CD1c-positive myeloid dendritic cell (primary cell): Measurements from ENCODE around the gene DLGAP1.

Source experiments
- DNase-seq: peaks from one replicate; pipeline ENCODE4 v3.0.0-alpha.2; 2016; ENCODE audit errors: extremely low spot score

Gene DLGAP1

DNA sequence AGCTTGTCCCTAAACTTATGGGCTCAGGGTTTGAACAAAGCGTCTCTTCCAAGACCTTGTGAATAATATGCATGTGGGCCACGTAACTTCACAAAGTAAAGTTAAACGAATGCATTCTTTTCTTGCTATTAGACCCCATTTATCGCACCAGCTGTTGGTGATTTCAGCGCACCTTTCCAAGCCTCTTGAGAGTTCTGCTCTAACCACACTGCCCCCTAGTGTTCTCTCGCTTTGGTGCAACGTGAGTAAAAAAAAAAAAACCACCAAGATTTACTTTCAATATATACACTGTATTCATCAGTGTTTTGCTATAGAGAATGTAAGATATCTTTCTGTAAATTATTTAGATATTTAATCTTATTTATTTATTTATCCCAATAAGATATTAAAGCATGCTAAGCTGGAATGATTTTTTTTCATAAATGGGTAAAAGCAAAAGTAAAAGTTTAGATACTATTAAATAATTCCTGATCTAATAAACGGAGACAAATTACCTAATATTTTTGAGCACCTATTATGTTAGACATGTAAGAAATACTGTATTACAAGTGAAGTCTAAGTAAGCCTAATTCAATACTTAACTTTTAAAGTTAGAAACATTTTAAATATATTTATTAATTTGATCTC is 459.5 kb downstream of the DLGAP1 start:
- DNase-seq = peak; percentile 71

DNA sequence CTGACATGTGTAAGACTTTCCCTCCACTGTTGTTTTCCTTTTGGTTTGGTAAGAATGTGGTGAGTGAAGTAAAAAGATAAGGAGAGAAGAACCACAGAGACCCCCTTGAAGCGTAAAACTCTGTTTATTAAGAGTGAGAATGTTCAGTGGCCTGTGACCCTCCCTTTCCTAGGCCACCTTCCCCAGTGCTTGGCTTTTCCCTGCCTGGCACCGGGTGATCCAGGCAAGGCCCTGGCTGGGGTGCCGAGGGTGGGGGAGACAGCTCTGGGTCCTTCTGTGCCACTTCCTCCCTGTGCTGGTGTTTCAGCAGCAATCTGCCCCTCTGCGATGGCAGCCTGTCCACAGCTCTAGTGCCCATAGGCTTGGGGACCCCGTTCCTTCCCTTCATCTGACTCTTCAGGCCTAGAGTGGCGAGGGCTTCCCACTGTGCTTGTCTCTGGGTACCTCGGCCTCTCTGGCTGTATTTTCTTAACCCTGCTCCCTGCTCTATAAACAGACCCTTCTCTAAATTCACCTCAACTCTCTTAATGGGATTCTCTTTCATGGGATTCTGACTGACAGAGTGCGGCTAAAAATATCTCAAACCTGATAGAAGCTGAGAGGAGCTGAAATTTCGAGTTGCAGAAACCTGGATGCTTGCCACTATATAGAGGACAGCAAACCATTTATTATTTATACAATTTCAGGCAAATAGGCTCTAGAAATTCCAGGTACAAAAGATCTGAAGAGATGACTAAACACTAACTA is 461.0 kb downstream of the DLGAP1 start:
- DNase-seq = no peak

- no peak for DNase-seq
Measured at GRCh38 chr18:3985664-3986063, 469.4 kb downstream of the DLGAP1 start.

GRCh38 chr18:3985020-3985419 is 470.1 kb downstream of the DLGAP1 start:
- no peak for DNase-seq

DNA sequence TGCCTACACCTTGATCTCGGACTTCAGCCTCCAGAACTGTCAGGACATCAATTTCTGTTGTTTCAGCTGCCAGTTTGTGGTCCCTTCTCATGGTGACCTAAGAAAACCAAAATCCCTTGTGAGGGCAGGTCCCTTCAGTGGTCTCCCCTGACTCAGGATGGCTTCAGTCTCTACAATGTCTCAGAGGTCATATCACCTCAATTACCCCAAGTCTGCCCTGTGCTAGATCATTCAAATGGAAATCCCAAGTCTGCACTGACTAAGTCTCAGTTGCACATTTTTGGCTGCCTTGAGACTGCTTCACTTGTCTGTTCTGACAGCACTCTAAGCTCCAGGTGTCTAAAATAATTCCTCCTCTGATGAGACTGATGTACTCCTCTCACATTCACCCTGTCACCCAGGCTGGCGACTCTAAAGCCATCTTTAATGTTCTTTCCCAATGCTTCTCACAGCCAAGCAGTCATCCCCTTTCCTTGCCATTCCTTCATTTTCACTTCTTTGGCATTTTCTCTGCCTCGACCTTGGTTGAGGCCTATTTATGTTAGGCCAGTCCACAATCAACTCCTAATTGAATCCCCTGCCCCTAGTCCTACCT is 470.8 kb downstream of the DLGAP1 start:
- DNase-seq = no peak

DNA sequence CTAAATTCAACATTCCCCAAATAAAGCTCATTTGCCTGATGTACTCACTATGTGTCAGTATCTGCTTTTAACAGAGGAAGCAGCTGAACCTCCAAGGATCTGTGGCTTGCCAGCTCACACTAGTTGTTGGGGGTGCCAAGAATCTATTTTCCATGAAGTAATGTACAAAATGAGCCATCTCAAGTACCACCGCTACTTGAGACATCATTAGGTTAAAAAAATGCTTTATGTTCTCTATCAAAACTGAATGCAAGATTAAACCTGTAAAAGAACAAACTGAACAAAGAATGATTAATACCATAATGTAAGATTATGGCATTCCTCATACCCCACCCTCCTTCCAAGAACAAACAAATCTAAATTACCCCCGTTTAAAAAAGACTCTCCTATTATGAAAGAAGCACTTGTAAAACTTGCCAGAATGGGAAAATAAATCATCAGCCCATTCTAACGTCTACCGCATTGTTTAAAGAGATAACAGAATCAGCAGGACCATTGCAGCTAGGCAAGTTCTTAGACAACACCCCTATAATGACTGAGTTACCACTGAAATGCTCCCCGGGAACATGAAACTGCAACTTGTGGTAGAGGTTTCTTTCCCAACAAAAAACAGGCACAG is 471.6 kb downstream of the DLGAP1 start:
- DNase-seq = no peak

- DNase-seq = no peak
Measured at GRCh38 chr18:3982541-3982940, 472.6 kb downstream of the DLGAP1 start.

- no peak for DNase-seq
Measured at GRCh38 chr18:3979024-3979423, 476.1 kb downstream of the DLGAP1 start.

GRCh38 chr18:3973191-3973850 is 481.8 kb downstream of the DLGAP1 start:
- DNase-seq = no peak

DNA sequence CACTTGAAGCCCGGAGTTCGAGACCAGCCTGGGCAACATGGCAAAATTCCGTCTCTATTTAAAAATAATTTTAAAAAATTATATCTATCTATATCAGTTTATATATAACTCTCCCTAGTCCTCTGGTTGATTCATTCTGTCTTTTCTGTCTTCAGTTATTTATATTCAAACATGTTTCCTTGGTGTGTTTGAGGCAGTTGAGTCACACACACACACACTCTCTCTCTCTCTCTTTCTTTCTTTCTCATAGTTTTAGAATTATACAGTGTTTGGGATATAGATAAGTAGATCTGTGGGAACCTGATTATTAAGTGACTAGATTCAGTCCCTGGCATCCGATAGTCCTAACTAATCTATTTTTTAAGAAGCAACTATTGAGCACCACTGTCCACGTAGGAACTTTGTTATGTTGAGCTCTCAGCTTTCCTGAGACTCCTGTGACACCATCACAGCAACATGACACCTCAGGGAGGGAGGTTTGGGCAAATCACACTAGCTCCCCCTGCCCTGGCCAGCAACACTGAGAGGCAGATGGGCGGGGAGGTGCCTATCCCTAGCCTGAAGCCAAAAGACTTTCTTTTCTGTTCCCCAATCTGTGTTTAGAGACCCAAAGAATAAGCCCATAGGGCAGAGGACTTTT is 482.7 kb downstream of the DLGAP1 start:
- no peak for DNase-seq

DNA sequence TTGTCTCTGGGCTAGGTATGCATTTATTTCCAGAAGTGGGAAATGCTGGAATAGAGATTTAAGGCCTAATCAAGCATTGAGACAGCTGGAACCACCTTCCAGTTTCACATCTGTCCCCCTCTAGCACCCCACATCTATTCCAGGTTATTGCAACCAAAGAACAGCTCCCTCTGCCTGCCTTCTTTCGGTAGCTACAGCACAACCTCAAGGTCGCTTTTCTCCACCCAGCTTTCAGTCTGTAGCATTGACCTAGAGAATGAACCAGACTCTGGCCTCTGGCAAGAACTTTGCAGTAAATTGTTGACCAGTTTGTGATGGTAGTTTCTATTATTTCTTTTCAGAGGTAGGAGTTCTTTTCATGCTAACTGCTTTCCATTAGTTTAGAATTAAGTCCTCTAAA is 484.2 kb downstream of the DLGAP1 start:
- no peak for DNase-seq

DNA sequence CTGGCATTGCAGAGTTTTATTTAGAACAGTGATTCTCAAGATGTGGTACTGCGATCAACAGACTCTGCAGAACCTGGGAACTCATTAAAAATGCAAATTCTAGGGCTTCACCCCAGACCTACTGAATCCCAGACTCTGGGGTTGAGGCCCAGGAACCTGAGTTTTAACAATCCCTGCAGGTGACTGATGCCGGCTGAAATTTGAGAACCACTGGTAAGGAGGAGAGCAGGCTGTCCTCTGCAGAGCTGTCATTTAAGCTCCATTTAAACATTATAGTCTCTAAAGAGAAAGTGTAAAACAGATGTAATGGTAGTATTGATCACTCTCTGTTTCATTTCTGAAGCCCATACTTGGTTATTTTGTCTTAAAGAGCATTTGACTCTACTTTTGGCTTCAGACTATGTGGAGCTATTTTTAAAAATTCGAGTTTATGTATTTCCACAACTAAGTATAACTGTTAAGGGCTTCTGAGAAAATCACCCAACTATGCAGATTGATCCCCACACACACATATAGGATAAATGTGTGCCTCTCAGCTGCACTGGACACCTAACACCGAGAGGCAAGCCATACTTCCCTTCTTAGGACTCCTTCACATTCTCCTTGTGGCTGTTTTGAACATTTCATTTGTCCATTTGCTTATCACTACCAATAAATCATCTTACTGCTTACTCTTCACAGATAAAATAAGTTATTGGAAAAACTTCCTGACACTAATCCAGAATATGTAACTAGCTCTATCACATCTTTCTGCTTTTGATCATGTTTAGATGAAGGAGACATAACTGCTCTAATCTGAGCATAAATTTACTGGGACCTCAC is 487.5 kb downstream of the DLGAP1 start:
- DNase-seq = no peak

DNA sequence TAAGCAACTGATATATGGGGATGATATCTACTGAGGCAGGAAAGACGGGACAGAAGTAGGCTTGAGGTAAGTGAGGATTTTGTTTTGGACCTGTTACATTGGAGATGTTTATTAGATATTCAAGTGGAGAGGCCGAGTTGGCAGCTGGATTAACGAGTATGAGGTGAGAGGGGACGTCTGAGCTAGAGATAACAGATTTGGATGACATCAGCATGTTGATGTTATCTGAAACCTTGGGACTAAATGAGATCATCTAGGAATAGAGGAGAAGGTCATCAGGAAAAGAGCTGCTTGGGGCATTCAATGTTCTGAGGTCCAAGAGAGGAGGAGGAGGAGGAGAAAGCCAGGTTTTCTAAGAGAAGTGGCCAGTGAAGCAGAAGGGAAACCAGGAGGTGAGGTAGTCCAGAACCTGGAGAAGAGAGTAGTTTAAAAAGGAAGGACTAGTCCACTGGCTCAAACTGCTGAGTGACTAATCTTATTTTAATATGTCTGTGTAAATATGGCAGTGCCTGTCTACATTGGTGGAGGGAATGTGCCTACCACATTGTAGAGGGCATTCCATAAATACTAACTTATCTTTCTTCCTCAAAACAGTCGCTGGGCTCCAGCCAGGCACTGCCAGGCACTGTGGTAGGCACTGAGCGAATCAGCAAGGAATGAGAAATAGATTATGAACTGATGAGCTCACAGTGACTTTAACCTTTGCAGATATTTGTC is 488.3 kb downstream of the DLGAP1 start:
- DNase-seq = no peak

DNA sequence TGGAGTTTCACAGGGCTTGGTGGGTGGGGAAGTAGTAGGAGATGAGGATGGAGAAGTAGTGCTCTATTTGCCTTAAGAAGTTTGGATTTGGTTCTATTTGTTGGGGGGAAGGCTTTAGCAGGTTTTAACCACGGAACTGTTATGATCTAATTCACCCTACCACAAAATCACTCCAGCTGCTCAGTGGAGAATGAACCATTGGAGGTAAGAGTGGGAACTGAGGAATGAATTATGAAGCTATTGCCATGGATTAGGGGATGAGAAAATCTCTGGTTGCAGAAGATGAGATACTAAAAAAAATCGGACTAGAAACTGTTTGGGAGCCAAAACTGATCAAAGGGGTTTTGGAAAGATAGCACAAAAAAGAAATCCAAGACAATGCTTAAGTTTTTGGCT is 488.9 kb downstream of the DLGAP1 start:
- no peak for DNase-seq

DNA sequence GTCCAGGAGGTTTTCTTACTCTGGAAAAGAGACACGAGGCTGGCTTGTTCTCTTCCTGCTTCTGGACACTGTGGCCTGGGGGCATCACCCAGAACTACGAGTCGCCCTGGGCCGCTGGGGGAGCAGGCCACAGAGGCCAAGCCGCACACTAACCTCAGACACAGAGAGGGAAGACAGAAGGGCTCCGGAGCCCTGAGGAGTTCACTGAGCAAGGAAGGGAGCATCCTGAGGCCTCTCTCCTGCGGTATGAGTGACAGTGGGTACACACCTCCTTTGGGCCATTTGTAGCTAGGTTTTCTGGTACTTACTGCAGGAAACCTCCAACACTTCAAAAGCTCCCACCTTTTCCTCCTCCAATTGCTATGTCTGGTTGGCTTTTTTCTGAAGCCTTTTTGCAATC is 494.1 kb downstream of the DLGAP1 start:
- DNase-seq = no peak

- DNase-seq = no peak
Measured at GRCh38 chr18:3960142-3960541, 495.0 kb downstream of the DLGAP1 start.

DNA sequence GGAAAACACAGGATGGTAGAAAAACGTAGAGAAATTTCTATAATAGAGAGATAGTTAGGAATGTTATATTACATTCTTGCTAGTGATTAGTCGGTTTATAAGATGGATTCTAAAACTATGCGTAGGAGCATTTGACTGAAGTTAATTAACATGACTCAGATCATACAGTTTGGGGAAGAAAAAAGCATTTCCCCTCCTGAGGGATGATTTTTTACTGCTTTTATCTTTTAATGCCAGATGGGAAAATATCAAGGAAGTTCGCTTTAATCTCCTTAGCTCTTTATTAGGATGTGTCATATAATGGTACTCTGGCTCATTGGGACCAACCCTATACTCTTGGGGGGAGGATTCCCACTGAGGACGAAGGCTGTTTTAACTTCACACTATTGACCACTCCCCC is 503.1 kb downstream of the DLGAP1 start:
- DNase-seq = no peak

GRCh38 chr18:3950668-3951404 is 504.3 kb downstream of the DLGAP1 start:
- DNase-seq = no peak

DNA sequence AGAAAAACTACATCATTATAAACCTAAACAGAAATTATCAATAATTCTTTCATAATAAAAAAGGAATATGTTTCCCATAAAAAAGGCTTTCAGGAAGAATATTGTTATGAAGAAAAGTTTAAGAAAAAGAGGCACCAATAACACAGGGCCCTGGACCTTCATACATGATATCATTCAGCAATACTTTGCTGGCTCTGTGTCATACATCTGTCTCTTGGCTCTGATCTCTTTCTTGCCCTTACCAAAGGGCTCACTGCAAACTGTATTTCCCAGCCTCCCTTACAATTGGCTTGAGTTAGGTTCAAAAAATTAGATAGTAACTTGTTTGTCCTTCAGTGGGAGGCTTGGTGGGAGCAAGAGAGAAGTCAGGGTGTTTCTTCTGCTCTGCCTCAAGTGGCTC is 506.1 kb downstream of the DLGAP1 start:
- DNase-seq = no peak

- DNase-seq = no peak
Measured at GRCh38 chr18:3947383-3947782, 507.7 kb downstream of the DLGAP1 start.
